Liver (tissue), 3 donors: ENCODE measurements around the gene MAEL.

Experiments used
- RAD21 ChIP-seq, 2 donors: IDR thresholded peaks; 2 replicates each; pipeline ENCODE4 v1.6.1; 2016; ENCODE audit warnings: antibody characterized with exemption in 2 of 2, mild to moderate bottlenecking in 2 of 2
- SP1 ChIP-seq: IDR thresholded peaks from 2 replicates; pipeline ENCODE4 v1.6.1; 2018; ENCODE audit warnings: antibody characterized with exemption, mild to moderate bottlenecking
- TAF1 ChIP-seq: conservative IDR thresholded peaks from 2 replicates; pipeline ENCODE4 v1.6.1; 2016; ENCODE audit warnings: antibody characterized with exemption, mild to moderate bottlenecking
- TF ChIP-seq, protein P1 (sequence below): fragments of 150-350 bp; IDR thresholded peaks from 2 replicates; pipeline ENCODE4 v1.5.1; 2017; ENCODE audit warnings: improper control_type of control experiment, low read depth, low read length; ENCODE audit not compliant: missing input control
- TF ChIP-seq, protein P2 (sequence below): IDR thresholded peaks from 2 replicates; pipeline ENCODE4 v1.6.1; 2016; ENCODE audit warnings: antibody characterized with exemption
- TF ChIP-seq, protein P3 (sequence below): IDR thresholded peaks from 2 replicates; pipeline ENCODE4 v1.6.1; 2016; ENCODE audit warnings: antibody characterized with exemption
- TF ChIP-seq, protein P4 (sequence below): IDR thresholded peaks from 2 replicates; pipeline ENCODE4 v1.6.1; 2016; ENCODE audit warnings: antibody characterized with exemption
- TF ChIP-seq, protein P5 (sequence below): IDR thresholded peaks from 2 replicates; pipeline ENCODE4 v1.6.1; 2016; ENCODE audit warnings: antibody characterized with exemption, mild to moderate bottlenecking
- donor health status: healthy.
- donor health status: healthy.

DNA sequence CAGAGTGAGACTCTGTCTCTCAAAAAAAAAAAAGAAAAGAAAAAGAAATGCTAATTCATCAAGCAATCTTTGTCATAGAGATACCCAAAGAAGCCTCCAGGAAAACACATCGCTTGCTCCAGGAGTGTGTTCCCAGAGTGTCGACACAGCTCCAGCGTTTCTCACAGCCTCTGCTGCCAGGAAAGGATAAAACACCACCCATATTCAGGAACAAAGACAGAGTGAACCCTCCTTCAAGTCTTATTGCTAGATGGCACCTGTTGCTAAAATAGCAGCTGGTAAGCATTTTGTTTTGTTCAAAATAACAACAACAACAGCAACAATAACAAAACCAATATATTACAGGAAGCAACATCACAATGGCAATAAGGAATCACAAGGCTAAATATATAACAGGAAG lies 16.9 kb upstream of the MAEL start:
- TF ChIP-seq, protein P1, sequence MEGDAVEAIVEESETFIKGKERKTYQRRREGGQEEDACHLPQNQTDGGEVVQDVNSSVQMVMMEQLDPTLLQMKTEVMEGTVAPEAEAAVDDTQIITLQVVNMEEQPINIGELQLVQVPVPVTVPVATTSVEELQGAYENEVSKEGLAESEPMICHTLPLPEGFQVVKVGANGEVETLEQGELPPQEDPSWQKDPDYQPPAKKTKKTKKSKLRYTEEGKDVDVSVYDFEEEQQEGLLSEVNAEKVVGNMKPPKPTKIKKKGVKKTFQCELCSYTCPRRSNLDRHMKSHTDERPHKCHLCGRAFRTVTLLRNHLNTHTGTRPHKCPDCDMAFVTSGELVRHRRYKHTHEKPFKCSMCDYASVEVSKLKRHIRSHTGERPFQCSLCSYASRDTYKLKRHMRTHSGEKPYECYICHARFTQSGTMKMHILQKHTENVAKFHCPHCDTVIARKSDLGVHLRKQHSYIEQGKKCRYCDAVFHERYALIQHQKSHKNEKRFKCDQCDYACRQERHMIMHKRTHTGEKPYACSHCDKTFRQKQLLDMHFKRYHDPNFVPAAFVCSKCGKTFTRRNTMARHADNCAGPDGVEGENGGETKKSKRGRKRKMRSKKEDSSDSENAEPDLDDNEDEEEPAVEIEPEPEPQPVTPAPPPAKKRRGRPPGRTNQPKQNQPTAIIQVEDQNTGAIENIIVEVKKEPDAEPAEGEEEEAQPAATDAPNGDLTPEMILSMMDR = no peak
- TF ChIP-seq, protein P2, sequence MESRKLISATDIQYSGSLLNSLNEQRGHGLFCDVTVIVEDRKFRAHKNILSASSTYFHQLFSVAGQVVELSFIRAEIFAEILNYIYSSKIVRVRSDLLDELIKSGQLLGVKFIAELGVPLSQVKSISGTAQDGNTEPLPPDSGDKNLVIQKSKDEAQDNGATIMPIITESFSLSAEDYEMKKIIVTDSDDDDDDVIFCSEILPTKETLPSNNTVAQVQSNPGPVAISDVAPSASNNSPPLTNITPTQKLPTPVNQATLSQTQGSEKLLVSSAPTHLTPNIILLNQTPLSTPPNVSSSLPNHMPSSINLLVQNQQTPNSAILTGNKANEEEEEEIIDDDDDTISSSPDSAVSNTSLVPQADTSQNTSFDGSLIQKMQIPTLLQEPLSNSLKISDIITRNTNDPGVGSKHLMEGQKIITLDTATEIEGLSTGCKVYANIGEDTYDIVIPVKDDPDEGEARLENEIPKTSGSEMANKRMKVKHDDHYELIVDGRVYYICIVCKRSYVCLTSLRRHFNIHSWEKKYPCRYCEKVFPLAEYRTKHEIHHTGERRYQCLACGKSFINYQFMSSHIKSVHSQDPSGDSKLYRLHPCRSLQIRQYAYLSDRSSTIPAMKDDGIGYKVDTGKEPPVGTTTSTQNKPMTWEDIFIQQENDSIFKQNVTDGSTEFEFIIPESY = no peak
- TF ChIP-seq TAF1 (no peak), SP1 (no peak), RAD21 (IDR thresholded peaks at IDR 0.05) (no peak)
- TF ChIP-seq, protein P3, sequence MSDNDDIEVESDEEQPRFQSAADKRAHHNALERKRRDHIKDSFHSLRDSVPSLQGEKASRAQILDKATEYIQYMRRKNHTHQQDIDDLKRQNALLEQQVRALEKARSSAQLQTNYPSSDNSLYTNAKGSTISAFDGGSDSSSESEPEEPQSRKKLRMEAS = no peak
- TF ChIP-seq, protein P4, sequence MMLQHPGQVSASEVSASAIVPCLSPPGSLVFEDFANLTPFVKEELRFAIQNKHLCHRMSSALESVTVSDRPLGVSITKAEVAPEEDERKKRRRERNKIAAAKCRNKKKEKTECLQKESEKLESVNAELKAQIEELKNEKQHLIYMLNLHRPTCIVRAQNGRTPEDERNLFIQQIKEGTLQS = no peak
- TF ChIP-seq, protein P5, sequence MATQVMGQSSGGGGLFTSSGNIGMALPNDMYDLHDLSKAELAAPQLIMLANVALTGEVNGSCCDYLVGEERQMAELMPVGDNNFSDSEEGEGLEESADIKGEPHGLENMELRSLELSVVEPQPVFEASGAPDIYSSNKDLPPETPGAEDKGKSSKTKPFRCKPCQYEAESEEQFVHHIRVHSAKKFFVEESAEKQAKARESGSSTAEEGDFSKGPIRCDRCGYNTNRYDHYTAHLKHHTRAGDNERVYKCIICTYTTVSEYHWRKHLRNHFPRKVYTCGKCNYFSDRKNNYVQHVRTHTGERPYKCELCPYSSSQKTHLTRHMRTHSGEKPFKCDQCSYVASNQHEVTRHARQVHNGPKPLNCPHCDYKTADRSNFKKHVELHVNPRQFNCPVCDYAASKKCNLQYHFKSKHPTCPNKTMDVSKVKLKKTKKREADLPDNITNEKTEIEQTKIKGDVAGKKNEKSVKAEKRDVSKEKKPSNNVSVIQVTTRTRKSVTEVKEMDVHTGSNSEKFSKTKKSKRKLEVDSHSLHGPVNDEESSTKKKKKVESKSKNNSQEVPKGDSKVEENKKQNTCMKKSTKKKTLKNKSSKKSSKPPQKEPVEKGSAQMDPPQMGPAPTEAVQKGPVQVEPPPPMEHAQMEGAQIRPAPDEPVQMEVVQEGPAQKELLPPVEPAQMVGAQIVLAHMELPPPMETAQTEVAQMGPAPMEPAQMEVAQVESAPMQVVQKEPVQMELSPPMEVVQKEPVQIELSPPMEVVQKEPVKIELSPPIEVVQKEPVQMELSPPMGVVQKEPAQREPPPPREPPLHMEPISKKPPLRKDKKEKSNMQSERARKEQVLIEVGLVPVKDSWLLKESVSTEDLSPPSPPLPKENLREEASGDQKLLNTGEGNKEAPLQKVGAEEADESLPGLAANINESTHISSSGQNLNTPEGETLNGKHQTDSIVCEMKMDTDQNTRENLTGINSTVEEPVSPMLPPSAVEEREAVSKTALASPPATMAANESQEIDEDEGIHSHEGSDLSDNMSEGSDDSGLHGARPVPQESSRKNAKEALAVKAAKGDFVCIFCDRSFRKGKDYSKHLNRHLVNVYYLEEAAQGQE = no peak
